Activated T-cell treated with anti-CD3 and anti-CD28 coated beads, Interleukin-2, amount 50 U/mL, for 48 hours (primary cell): ENCODE data around the gene NPC1L1.
A peak's percentile ranks its signal among the peaks of the same experiment; 100 is the strongest.

Experiments
- DNase-seq, 2 experiments: peaks; one replicate each; pipeline ENCODE4 v3.0.0-alpha.2; 2020

NPC1L1 gene

GRCh38 chr7:44537442-44537841 is 3.7 kb downstream of the NPC1L1 start:
- DNase-seq, result no peak

GRCh38 chr7:44536090-44536489 is 5.0 kb downstream of the NPC1L1 start:
- DNase-seq, result no peak

GRCh38 chr7:44535348-44536064 is 5.6 kb downstream of the NPC1L1 start:
- no peak for DNase-seq

- peak; percentile 57 to 70 for DNase-seq
Measured at GRCh38 chr7:44534501-44534900, 6.6 kb downstream of the NPC1L1 start.

GRCh38 chr7:44534087-44534486 is 7.0 kb downstream of the NPC1L1 start:
- DNase-seq, result no peak

GRCh38 chr7:44533301-44534055 is 7.7 kb downstream of the NPC1L1 start:
- DNase-seq, result no peak

- DNase-seq, result no peak
Measured at GRCh38 chr7:44531421-44532380, 9.4 kb downstream of the NPC1L1 start.

- no peak for DNase-seq
Measured at GRCh38 chr7:44530990-44531389, 10.1 kb downstream of the NPC1L1 start.

- no peak for DNase-seq
Measured at GRCh38 chr7:44524811-44525388, 16.2 kb downstream of the NPC1L1 start.

GRCh38 chr7:44522315-44522714 is 18.8 kb downstream of the NPC1L1 start:
- no peak for DNase-seq

GRCh38 chr7:44521347-44522095 is 19.6 kb downstream of the NPC1L1 start:
- DNase-seq, result no peak

- DNase-seq, result no peak
Measured at GRCh38 chr7:44520574-44520973, 20.6 kb downstream of the NPC1L1 start.

GRCh38 chr7:44519546-44519945 is 21.6 kb downstream of the NPC1L1 start:
- DNase-seq, result no peak

- no peak for DNase-seq
Measured at GRCh38 chr7:44518761-44519160, 22.4 kb downstream of the NPC1L1 start.

GRCh38 chr7:44517175-44517574 is 24.0 kb downstream of the NPC1L1 start:
- DNase-seq, result no peak

GRCh38 chr7:44515590-44516268 is 25.4 kb downstream of the NPC1L1 start:
- DNase-seq, result no peak

GRCh38 chr7:44512736-44513135 is 28.4 kb downstream of the NPC1L1 start:
- DNase-seq, result no peak

GRCh38 chr7:44511863-44512468 is 29.2 kb downstream of the NPC1L1 start:
- no peak for DNase-seq

GRCh38 chr7:44511236-44511635 is 29.9 kb downstream of the NPC1L1 start:
- DNase-seq, result no peak

- DNase-seq, result no peak
Measured at GRCh38 chr7:44508328-44509030, 32.7 kb downstream of the NPC1L1 start.
